GM12878 (cell line): ENCODE results near the gene RIMS3. TPM values are rescaled to one million over a fixed set of nuclear protein-coding genes. Genes with fewer than 3 reads are reported as not detected.

ENCODE experiments used
- ATAC-seq: fragments of 200-7000 bp; cut with Tn5 transposase; 3 replicates; pipeline ENCODE4 v1.9.1; 2020; ENCODE audit warnings: mild to moderate bottlenecking, moderate library complexity
- BruUV-seq: library from RNA; stranded (reverse); fragments of 400-500 nt; replicated peaks from 2 replicates; lab custom pipeline; 2021; lab: Mats Ljungman, UMichigan
- CTCF ChIA-PET: fragments of 300-600 bp; sonication (Branson Sonifier 250); formaldehyde crosslinking; extraction: SDS; loops from one replicate; lab custom pipeline; 2021; ENCODE audit warnings: inconsistent platforms; lab: Yijun Ruan, JAX
- POLR2A ChIA-PET: fragments of 350-600 bp; formaldehyde crosslinking; extraction: SDS; loops from one replicate; lab custom pipeline; 2021; ENCODE audit warnings: inconsistent platforms; lab: Charles Lee
- RAD21 ChIA-PET: fragments of 300-600 bp; sonication (Branson Sonifier 250); formaldehyde crosslinking; loops from one replicate; lab custom pipeline; 2023; ENCODE audit warnings: antibody characterized with exemption; ENCODE audit not compliant: unreplicated experiment; lab: Charles Lee
- SMC1A ChIA-PET: fragments of 300-600 bp; sonication (Branson Sonifier 250); formaldehyde crosslinking; loops from one replicate; lab custom pipeline; 2023; ENCODE audit not compliant: unreplicated experiment, uncharacterized antibody; lab: Charles Lee
- DNase-seq: peaks from one replicate; pipeline ENCODE4 v3.0.0-alpha.2; 2011; ENCODE audit warnings: low read depth, low spot score
- FAIRE-seq: peaks from 3 replicates; lab custom pipeline; 2011; peaks lifted over from hg19 to GRCh38; lab: Jason Lieb, UNC
- H2AFZ ChIP-seq: 2 replicates; pipeline ENCODE4 v1.6.0; 2011; ENCODE audit warnings: low read depth, low read length, control low read depth; ENCODE audit not compliant: control insufficient read depth
- H3K27ac ChIP-seq: 2 replicates; pipeline ENCODE4 v1.5.1; 2011; ENCODE audit warnings: control low read depth; ENCODE audit not compliant: control insufficient read depth, insufficient read depth
- H3K27me3 ChIP-seq, 2 experiments: replicated peaks in 1 of 2; 2 replicates each; pipeline versions ENCODE4 v1.6.0 to v1.6.1; 2011; ENCODE audit warnings: low read length in 1 of 2; ENCODE audit not compliant: control insufficient read depth in 2 of 2, insufficient read depth in 2 of 2
- H3K36me3 ChIP-seq, 2 experiments: 2 replicates each; pipeline ENCODE4 v1.5.1; 2011; ENCODE audit warnings: low read length in 1 of 2; ENCODE audit not compliant: control insufficient read depth in 2 of 2, insufficient read depth in 2 of 2
- H3K4me1 ChIP-seq: 2 replicates; pipeline ENCODE4 v1.6.1; 2011; ENCODE audit warnings: mild to moderate bottlenecking, low read length, moderate library complexity, mixed read lengths; ENCODE audit not compliant: control insufficient read depth, insufficient read depth
- H3K4me2 ChIP-seq: 2 replicates; pipeline ENCODE4 v1.6.0; 2011; ENCODE audit warnings: control low read depth; ENCODE audit not compliant: control insufficient read depth, insufficient read depth
- H3K4me3 ChIP-seq: fragments of 200-600 bp; sonication (generic); 2 replicates; pipeline ENCODE4 v1.5.1; 2016
- H3K79me2 ChIP-seq: 2 replicates; pipeline ENCODE4 v1.6.0; 2011; ENCODE audit warnings: low read length; ENCODE audit not compliant: control insufficient read depth, insufficient read depth
- H3K9ac ChIP-seq: 2 replicates; pipeline ENCODE4 v1.8.0; 2011; ENCODE audit warnings: low read length, control low read depth, mixed read lengths; ENCODE audit not compliant: control insufficient read depth, insufficient read depth
- H3K9me3 ChIP-seq: replicated peaks from 3 replicates; pipeline ENCODE4 v1.5.1; 2011; ENCODE audit warnings: mild to moderate bottlenecking, low read length; ENCODE audit not compliant: control insufficient read depth, insufficient read depth
- H4K20me1 ChIP-seq: 2 replicates; pipeline ENCODE4 v1.6.0; 2011; ENCODE audit not compliant: control insufficient read depth, insufficient read depth
- E4F1 ChIP-seq: fragments of 450-650 bp; IDR thresholded peaks from 2 replicates; pipeline ENCODE4 v1.6.1; 2018; ENCODE audit warnings: borderline replicate concordance, mild to moderate bottlenecking; ENCODE audit not compliant: partially characterized antibody
- ESRRA ChIP-seq: IDR thresholded peaks from 2 replicates; pipeline ENCODE4 v1.6.1; 2012; ENCODE audit warnings: mild to moderate bottlenecking, low read length, improper control_type of control experiment
- FOXK2 ChIP-seq: fragments of 450-650 bp; IDR thresholded peaks from 2 replicates; pipeline ENCODE4 v1.6.1; 2017; ENCODE audit warnings: mild to moderate bottlenecking, moderate library complexity
- IRF4 ChIP-seq: IDR thresholded peaks from 2 replicates; pipeline ENCODE4 v1.6.1; 2011; ENCODE audit warnings: low read depth, low read length
- MEF2A ChIP-seq: IDR thresholded peaks from 2 replicates; pipeline ENCODE4 v1.6.1; 2011; ENCODE audit warnings: low read depth, mild to moderate bottlenecking, low read length, moderate library complexity; ENCODE audit not compliant: insufficient read depth
- MYB ChIP-seq: fragments of 150-350 bp; IDR thresholded peaks from 2 replicates; pipeline ENCODE4 v1.6.1; 2014; ENCODE audit warnings: mild to moderate bottlenecking, low read depth, low read length, borderline replicate concordance
- NBN ChIP-seq: fragments of 450-650 bp; IDR thresholded peaks from 2 replicates; pipeline ENCODE4 v1.6.1; 2016
- NR2C1 ChIP-seq: fragments of 450-650 bp; IDR thresholded peaks from 2 replicates; pipeline ENCODE4 v1.6.1; 2017; ENCODE audit warnings: antibody characterized with exemption, mild to moderate bottlenecking, moderate library complexity
- TCF7 ChIP-seq: IDR thresholded peaks from 2 replicates; pipeline ENCODE4 v1.6.1; 2014; ENCODE audit warnings: antibody characterized with exemption, borderline replicate concordance
- USF1 ChIP-seq: IDR thresholded peaks from 2 replicates; pipeline ENCODE4 v1.6.1; 2011; ENCODE audit warnings: borderline replicate concordance, low read depth, mild to moderate bottlenecking, moderate library complexity, mixed read lengths, low read length; ENCODE audit not compliant: insufficient read depth; ENCODE audit errors: extremely low read length
- WGBS: methylation state at CpG from one replicate; pipeline ENCODE4 v1.1.6; 2016; ENCODE audit warnings: low lambda C conversion rate; ENCODE audit not compliant: insufficient replicate concordance, insufficient coverage; ENCODE audit errors: missing lambda C conversion rate; 5-methylcytosine and 5-hydroxymethylcytosine counted together
- in situ Hi-C: fragments of 300-500 bp; cut with MboI; formaldehyde crosslinking; loops from 9 replicates; pipeline ENCODE4 v1.14.3; 2018; ENCODE audit warnings: mixed read lengths
- intact Hi-C: fragments of 100-400 bp; cut with micrococcal nuclease; formaldehyde crosslinking; loops from one replicate; pipeline ENCODE4 v1.14.2; 2022; ENCODE audit not compliant: unreplicated experiment
- polyA plus RNA-seq, 11 experiments: library from polyadenylated mRNA; depleted of rRNA in 4 of 11; unstranded in 6 of 11; stranded (reverse) in 5 of 11; fragments of >200 nt; fragmentation: Nextera tagmentation in 4 of 11; fragmentation: Illumina TruSeq in 1 of 11; extraction: Ambion mirVana in 4 of 11; extraction: Trizol in 1 of 11; gene quantifications; 1 replicate in 1 of 11; 2 replicates in 10 of 11; pipeline versions ENCODE4 v1.2.1 to v1.2.3, GENCODE V29; 2011 to 2016; ENCODE audit warnings: inconsistent platforms in 2 of 11, missing spikeins in 2 of 11, low read depth in 1 of 11
- total RNA-seq, 4 experiments: library from RNA; depleted of rRNA in 3 of 4; stranded (reverse); fragments of >200 nt in 3 of 4; fragmentation: Illumina TruSeq in 1 of 4; extraction: Trizol in 1 of 4; gene quantifications; 2 replicates each; pipeline versions ENCODE4 v1.2.1 to v1.2.3, GENCODE V29; 2013 to 2021
- TF ChIP-seq, protein P1 (sequence below): fragments of 450-650 bp; IDR thresholded peaks from 2 replicates; pipeline ENCODE4 v1.6.1; 2017; ENCODE audit warnings: mild to moderate bottlenecking, low read depth, inconsistent platforms; ENCODE audit not compliant: poor library complexity, severe bottlenecking

RIMS3 gene
- total and polyA plus RNA-seq, 10 of the 15 experiments (the other 5 are each of a cell fraction or from before 2014, with no cell fraction given) = 0.02 to 4.7 (median 0.39) TPM

DNA sequence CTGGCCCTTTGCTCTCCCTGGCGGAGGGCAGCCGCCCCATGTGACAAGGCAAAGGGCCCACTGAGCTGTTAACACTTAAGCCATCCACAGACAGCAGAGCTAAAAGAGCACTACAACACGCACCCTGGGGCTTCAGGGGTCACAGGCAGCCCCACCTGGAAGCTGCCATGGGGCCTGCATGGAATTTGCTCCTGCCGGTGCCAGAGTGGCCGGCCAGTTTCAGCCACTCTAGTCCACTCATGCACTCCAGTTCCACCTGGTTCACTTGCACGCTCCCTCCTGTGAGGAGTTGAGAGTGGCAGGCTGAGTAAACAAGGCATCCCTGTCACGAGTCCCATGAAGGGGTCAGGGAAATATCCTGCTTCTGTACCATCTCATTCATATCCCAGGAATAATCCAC is 55.3 kb downstream of the RIMS3 start:
- H3K27me3 ChIP-seq = no peaks in the 10 kb centered on the region
- no peak for ATAC-seq
- RAD21 ChIA-PET = interaction anchor here (0.9 to 1.1 kb wide), 2 partner anchors 235 to 342 kb away, joined by 3 to 4 read pairs; no protein-coding TSS in a partner anchor
- H3K27ac ChIP-seq = no peak overlapping the region
- no peak for TF ChIP-seq USF1
- TF ChIP-seq NBN = no peak
- no peak for TF ChIP-seq TCF7
- TF ChIP-seq, protein P1, sequence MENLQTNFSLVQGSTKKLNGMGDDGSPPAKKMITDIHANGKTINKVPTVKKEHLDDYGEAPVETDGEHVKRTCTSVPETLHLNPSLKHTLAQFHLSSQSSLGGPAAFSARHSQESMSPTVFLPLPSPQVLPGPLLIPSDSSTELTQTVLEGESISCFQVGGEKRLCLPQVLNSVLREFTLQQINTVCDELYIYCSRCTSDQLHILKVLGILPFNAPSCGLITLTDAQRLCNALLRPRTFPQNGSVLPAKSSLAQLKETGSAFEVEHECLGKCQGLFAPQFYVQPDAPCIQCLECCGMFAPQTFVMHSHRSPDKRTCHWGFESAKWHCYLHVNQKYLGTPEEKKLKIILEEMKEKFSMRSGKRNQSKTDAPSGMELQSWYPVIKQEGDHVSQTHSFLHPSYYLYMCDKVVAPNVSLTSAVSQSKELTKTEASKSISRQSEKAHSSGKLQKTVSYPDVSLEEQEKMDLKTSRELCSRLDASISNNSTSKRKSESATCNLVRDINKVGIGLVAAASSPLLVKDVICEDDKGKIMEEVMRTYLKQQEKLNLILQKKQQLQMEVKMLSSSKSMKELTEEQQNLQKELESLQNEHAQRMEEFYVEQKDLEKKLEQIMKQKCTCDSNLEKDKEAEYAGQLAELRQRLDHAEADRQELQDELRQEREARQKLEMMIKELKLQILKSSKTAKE = no peak
- TF ChIP-seq MEF2A = no peak
- TF ChIP-seq IRF4 = no peak
- TF ChIP-seq ESRRA = no peak
- TF ChIP-seq MYB = no peak
- TF ChIP-seq FOXK2 = no peak
- TF ChIP-seq E4F1 = no peak
- no peak for TF ChIP-seq NR2C1
- TF ChIP-seq, all 136 proteins: peak for 0
- FAIRE-seq = no peak
- intact Hi-C loops (loop anchor here (5.0 kb wide), 1 partner anchor 342 kb away; no protein-coding TSS in a partner anchor), in situ Hi-C loops (loop anchor here (5.0 to 10.0 kb wide), 2 partner anchors 237 to 345 kb away; no protein-coding TSS in a partner anchor)
- 41% methylated on average over 7 of the region's 7 CpGs for WGBS
- Histone ChIP-seq H3K4me3 (no peak overlapping the region), H3K9me3 (no peaks in the 10 kb centered on the region; the same call in 2 of the 3 replicates), H3K36me3 (no peaks in the 10 kb centered on the region), H3K4me1 (0 out of 2 replicates have a peak, but pooled peaks cover 3% of the 10 kb centered on the region), H3K4me2 (no peak overlapping the region), H3K9ac (no peak overlapping the region), H4K20me1 (no peaks in the 10 kb centered on the region), H3K79me2 (no peaks in the 10 kb centered on the region), H2AFZ (no peak overlapping the region)
- ChIA-PET POLR2A (no interaction called here), CTCF (interaction anchor here (0.6 to 3.4 kb wide), 13 partner anchors 23 to 466 kb away, joined by 3 to 28 read pairs (median 4); no protein-coding TSS in a partner anchor), SMC1A (interaction anchor here (0.6 to 1.7 kb wide), 5 partner anchors 50 to 343 kb away, joined by 3 to 5 read pairs (median 3); no protein-coding TSS in a partner anchor)
- BruUV-seq = no TSS peak
- no peak for DNase-seq
